Stomach (tissue), 4 donors: Measurements from ENCODE around the gene CACFD1.

Experiments
- CTCF ChIP-seq, 7 experiments: fragments of 450-650 bp in 4 of 7; fragments of 200-600 bp in 3 of 7; sonication (generic) in 3 of 7; IDR thresholded peaks; one replicate each; pipeline ENCODE4 v1.5.1; 2016 to 2019; ENCODE audit warnings: antibody characterized with exemption in 7 of 7, control low read depth in 2 of 7, mild to moderate bottlenecking in 1 of 7
- EP300 ChIP-seq: sonication (generic); formaldehyde crosslinking; IDR thresholded peaks from one replicate; pipeline ENCODE4 v1.6.1; 2017; ENCODE audit warnings: antibody characterized with exemption
- POLR2A ChIP-seq, 4 donors: fragments of 450-650 bp; IDR thresholded peaks; one replicate each; pipeline ENCODE4 v1.6.1; 2016; ENCODE audit warnings: antibody characterized with exemption in 4 of 4, control low read depth in 2 of 4, mild to moderate bottlenecking in 1 of 4, moderate library complexity in 1 of 4

GRCh38 chr9:133441571-133441970, 18.2 kb upstream of the CACFD1 start:
- TF ChIP-seq POLR2A (IDR thresholded peaks at IDR 0.05) (no peak), CTCF (IDR thresholded peaks at IDR 0.05) (no peak), EP300 (no peak)
